ENCODE results near the gene TTC28. TPM values are rescaled to one million over a fixed set of nuclear protein-coding genes. Genes with fewer than 3 reads are reported as not detected.

The TTC28 gene
- total and polyA plus RNA-seq, 12 donors: 3.4 to 75.6 (median 28.6) TPM

DNA sequence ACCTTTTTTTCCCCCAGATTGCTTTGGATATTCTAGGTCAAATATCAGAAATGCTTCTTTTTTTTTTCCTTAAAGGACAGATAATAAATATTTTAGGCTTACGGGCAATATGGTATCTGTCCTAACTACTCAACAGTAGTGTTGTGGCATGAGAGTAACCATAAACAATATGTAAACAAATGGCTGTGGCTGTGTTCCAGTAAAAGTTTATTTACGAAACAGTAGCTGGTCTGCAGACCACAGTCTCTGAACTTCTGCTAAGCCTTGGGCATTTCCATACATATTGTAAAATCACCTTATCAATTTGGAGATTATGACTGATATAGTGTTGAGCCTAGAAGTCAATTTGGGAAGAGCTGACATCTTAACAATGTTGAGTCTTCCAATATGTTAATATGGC lies 621.6 kb downstream of the TTC28 start:
- DNase-seq: no peak
- Histone ChIP-seq H3K4me3 (no peak overlapping the region), H3K27me3 (no peaks in the 10 kb centered on the region), H3K36me3 (replicated peaks in 1 of 2) (no peaks in the 10 kb centered on the region), H3K27ac (no peak overlapping the region), H3K4me1 (replicated peaks in 1 of 2) (no peaks in the 10 kb centered on the region), H3K9me3 (replicated peaks in 1 of 3) (no peaks in the 10 kb centered on the region)
- WGBS, 4 donors: 94 to 96% (median 95%) methylated on average over 2 of the region's 2 CpGs
- TF ChIP-seq, protein P1, sequence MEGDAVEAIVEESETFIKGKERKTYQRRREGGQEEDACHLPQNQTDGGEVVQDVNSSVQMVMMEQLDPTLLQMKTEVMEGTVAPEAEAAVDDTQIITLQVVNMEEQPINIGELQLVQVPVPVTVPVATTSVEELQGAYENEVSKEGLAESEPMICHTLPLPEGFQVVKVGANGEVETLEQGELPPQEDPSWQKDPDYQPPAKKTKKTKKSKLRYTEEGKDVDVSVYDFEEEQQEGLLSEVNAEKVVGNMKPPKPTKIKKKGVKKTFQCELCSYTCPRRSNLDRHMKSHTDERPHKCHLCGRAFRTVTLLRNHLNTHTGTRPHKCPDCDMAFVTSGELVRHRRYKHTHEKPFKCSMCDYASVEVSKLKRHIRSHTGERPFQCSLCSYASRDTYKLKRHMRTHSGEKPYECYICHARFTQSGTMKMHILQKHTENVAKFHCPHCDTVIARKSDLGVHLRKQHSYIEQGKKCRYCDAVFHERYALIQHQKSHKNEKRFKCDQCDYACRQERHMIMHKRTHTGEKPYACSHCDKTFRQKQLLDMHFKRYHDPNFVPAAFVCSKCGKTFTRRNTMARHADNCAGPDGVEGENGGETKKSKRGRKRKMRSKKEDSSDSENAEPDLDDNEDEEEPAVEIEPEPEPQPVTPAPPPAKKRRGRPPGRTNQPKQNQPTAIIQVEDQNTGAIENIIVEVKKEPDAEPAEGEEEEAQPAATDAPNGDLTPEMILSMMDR (IDR thresholded peaks at IDR 0.05): no peak
- TF ChIP-seq POLR2A (IDR thresholded peaks at IDR 0.05): no peak
- intact Hi-C loops (cut with DNase I): loop anchor here in 1 of 2 donors (10.0 kb wide), 1 partner anchor 387 kb away; no protein-coding TSS in a partner anchor

DNA sequence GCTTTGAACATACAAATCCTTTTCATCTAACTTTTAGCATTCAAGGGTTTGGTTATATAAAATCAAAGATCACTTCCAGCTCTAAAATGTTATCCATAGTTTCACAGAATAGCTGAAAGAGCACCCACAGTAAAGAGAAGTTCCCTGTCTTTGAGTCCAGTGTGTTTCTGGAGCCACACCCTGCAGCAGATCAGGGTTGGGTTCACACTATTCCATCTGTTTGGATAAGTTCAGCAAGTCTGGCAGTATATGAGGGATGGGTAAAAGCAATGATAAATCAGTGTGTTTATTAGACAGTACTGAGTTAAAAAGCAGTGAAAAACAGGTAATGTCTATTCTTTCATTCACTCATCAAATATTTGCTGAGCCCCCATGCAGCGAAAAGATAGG lies 624.8 kb downstream of the TTC28 start:
- TF ChIP-seq POLR2A (IDR thresholded peaks at IDR 0.05): no peak
- TF ChIP-seq, protein P1 (IDR thresholded peaks at IDR 0.05): no peak
- 96 to 100% (median 98%) methylated on average over 1 of the region's 1 CpG for WGBS, 4 donors
- Histone ChIP-seq H3K4me3 (no peak overlapping the region), H3K9me3 (replicated peaks in 1 of 3) (no peaks in the 10 kb centered on the region), H3K4me1 (replicated peaks in 1 of 2) (no peaks in the 10 kb centered on the region), H3K27ac (no peak overlapping the region), H3K27me3 (no peaks in the 10 kb centered on the region), H3K36me3 (replicated peaks in 1 of 2) (no peaks in the 10 kb centered on the region)
- DNase-seq: no peak
- intact Hi-C loops (cut with DNase I): loop anchor here in 1 of 2 donors (5.0 to 10.0 kb wide), 2 partner anchors 390 to 537 kb away; no protein-coding TSS in a partner anchor

DNA sequence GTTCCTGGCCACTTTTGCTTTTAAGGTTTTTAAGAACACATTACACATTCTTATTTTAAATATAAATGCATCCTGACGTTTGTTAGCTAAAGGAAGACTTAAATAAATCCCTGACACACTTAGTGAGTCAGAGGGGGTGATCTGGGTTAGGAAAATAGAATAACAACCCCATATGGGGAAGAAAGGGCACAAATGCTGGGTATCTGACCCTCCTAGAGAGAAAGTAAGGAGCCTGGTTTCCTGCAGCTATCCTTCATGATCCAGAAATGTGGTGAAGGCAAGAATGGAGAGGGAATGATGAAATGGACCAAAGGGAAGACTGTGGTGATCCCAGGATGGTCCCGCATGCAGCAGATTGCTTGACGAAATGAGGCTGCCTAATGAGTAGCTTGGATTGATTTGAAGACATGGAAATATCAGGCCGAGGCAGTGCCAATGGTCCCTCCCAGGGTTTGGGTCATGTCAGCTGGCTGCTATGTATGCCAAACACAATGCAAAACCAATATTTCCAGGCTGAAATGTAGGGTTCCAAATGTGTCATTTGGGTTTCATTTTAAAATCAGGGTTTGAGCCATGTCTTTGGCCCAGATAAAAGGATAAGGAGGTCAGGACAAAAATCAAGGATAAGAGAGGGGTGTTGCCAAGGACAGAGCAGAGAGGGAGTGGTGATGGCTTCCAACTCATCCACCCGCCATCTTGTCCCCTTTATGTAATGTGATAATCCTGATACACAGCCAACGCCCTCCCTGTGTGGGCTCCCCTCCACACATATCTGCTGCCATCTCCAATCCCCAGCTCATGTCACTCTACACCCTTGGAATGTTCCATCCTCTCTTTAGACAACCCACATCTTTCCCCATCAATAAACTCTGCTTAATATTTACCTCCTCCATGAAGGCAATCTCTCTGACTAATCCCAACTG lies 625.5 kb downstream of the TTC28 start:
- intact Hi-C loops (cut with DNase I): loop anchor here in 1 of 2 donors (5.0 to 10.0 kb wide), 2 partner anchors 391 to 538 kb away; no protein-coding TSS in a partner anchor
- H3K27ac ChIP-seq: no peak overlapping the region
- H3K9me3 ChIP-seq (replicated peaks in 1 of 3): no peaks in the 10 kb centered on the region
- TF ChIP-seq POLR2A (IDR thresholded peaks at IDR 0.05): no peak
- TF ChIP-seq, protein P1 (IDR thresholded peaks at IDR 0.05): no peak
- DNase-seq: no peak
- no peaks in the 10 kb centered on the region for H3K27me3 ChIP-seq
- no peaks in the 10 kb centered on the region for H3K36me3 ChIP-seq (replicated peaks in 1 of 2)
- no peaks in the 10 kb centered on the region for H3K4me1 ChIP-seq (replicated peaks in 1 of 2)
- 81 to 88% (median 85%) methylated on average over 6 of the region's 6 CpGs for WGBS, 4 donors
- no peak overlapping the region for H3K4me3 ChIP-seq

DNA sequence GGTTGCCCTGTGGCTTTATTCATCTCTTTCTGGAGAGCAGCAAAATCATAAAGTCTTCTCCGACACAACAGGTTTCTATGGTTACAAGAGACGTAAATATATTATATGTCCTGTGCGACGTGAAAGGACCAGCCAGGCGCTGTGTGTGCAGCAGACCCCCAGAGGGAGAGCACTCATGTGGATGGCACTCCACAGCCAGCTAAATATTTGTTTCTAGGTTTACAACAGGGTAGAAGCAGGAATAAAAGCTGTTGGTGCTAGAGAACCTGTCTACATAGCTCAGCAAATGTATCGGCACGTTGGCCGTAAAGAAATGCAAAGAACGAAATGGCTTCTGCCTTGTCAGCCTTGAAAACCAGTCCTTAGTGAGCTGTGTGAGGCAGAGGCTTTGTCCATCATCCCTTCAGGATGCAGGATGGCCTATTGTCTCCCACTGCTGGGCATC lies 626.8 kb downstream of the TTC28 start:
- WGBS, 4 donors: 85 to 91% (median 87%) methylated on average over 9 of the region's 9 CpGs
- H3K27ac ChIP-seq: no peak overlapping the region
- no peak overlapping the region for H3K4me3 ChIP-seq
- H3K9me3 ChIP-seq (replicated peaks in 1 of 3): no peaks in the 10 kb centered on the region
- TF ChIP-seq, protein P1 (IDR thresholded peaks at IDR 0.05): no peak
- TF ChIP-seq POLR2A (IDR thresholded peaks at IDR 0.05): no peak
- no peaks in the 10 kb centered on the region for H3K27me3 ChIP-seq
- intact Hi-C loops (cut with DNase I): loop anchor here in 1 of 2 donors (5.0 to 10.0 kb wide), 2 partner anchors 392 to 539 kb away; no protein-coding TSS in a partner anchor
- DNase-seq: no peak
- H3K36me3 ChIP-seq (replicated peaks in 1 of 2): no peaks in the 10 kb centered on the region
- no peaks in the 10 kb centered on the region for H3K4me1 ChIP-seq (replicated peaks in 1 of 2)
